IPS-20b (cell line): ENCODE data around the gene C10orf90.

Source experiments
- H3K27ac ChIP-seq: one replicate; pipeline ENCODE4 v1.5.1; 2013; ENCODE audit warnings: low read length
- H3K27me3 ChIP-seq: 2 replicates; pipeline ENCODE4 v1.6.1; 2013; ENCODE audit warnings: mild to moderate bottlenecking, low read length, inconsistent platforms; ENCODE audit not compliant: insufficient read depth
- H3K36me3 ChIP-seq: 2 replicates; pipeline ENCODE4 v1.6.1; 2013; ENCODE audit warnings: low read depth, mild to moderate bottlenecking, inconsistent platforms, low read length, moderate library complexity; ENCODE audit not compliant: insufficient read depth
- H3K4me1 ChIP-seq: 2 replicates; pipeline ENCODE4 v1.6.1; 2013; ENCODE audit warnings: mild to moderate bottlenecking, control low read depth, inconsistent platforms, low read length, moderate library complexity; ENCODE audit not compliant: insufficient read depth
- H3K4me3 ChIP-seq: 2 replicates; pipeline ENCODE4 v1.5.1; 2013; ENCODE audit warnings: mild to moderate bottlenecking, low read length, inconsistent platforms
- H3K9ac ChIP-seq: 2 replicates; pipeline ENCODE4 v1.6.1; 2013; ENCODE audit warnings: low read depth, mild to moderate bottlenecking, inconsistent platforms, low read length, moderate library complexity
- H3K9me3 ChIP-seq: 2 replicates; pipeline ENCODE4 v1.6.1; 2013; ENCODE audit warnings: mild to moderate bottlenecking, low read depth, low read length, inconsistent platforms; ENCODE audit not compliant: insufficient read depth

The C10orf90 gene

DNA sequence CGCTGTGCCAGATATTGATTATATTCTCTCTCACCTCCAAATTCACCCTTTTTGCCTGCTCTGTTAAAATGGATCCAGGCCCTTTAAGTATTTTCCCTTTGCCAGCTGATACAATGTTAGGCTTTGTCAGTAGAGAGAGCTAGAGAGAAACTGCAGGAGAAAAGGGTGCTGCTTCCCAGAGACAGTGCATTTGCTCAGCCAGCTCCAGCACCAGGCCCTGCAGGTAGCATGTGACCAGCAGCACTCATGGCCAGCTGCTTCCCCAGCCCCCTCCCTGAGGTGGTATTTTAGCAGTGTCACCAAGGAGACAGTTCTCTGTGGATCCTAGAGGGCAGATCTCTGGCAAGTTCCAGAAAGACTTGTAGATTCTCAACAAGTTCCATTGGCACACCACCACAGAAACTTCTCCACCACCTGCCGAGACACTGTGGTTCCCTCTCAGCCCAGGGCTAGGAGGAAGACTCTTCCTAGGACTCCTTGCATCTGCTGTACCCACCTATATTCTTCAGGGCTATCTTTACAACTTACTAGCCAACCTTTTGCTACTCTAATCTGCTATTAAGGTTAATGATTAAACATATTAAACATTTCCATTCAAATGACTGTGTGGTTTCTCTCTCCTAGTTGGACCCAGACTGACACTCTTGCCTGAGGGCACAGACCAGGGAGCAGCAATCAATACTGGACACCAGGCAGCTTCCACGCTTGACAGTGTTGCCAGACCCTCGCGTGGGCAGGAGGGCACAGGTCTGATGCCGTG, 246.6 kb downstream of the C10orf90 start:
- Histone ChIP-seq H3K27ac (no peak overlapping the region), H3K27me3 (no peaks in the 10 kb centered on the region), H3K4me1 (no peaks in the 10 kb centered on the region)

DNA sequence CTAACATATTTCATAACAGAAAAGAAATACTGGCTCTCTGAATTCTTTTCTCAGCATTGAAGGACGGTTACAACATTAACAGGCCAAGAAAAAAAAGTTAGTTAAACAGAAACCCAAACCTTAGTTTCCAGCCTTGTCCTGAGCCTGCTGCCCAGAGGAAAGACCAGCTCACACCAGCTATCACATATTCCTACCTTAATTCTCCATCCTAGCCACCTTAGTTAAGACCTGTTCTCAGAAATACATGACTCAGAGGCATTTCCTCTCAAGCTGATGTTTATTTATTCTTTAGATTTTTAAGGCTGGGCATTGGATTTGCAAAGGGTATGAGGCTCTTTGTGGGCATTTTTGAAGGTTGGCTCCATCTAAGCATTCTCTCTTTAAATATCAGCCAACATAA, 247.9 kb downstream of the C10orf90 start:
- no peak overlapping the region for H3K4me3 ChIP-seq
- H3K4me1 ChIP-seq: no peaks in the 10 kb centered on the region
- no peaks in the 10 kb centered on the region for H3K36me3 ChIP-seq
- H3K9me3 ChIP-seq: peaks cover 8% of the 10 kb centered on the region
- H3K9ac ChIP-seq: no peak overlapping the region
- no peaks in the 10 kb centered on the region for H3K27me3 ChIP-seq
- no peak overlapping the region for H3K27ac ChIP-seq

More for the DNA sequence above, 246.6 kb downstream of the C10orf90 start:
- Histone ChIP-seq H3K9ac (no peak overlapping the region), H3K9me3 (peaks cover 8% of the 10 kb centered on the region), H3K4me3 (no peak overlapping the region), H3K36me3 (no peaks in the 10 kb centered on the region)

DNA sequence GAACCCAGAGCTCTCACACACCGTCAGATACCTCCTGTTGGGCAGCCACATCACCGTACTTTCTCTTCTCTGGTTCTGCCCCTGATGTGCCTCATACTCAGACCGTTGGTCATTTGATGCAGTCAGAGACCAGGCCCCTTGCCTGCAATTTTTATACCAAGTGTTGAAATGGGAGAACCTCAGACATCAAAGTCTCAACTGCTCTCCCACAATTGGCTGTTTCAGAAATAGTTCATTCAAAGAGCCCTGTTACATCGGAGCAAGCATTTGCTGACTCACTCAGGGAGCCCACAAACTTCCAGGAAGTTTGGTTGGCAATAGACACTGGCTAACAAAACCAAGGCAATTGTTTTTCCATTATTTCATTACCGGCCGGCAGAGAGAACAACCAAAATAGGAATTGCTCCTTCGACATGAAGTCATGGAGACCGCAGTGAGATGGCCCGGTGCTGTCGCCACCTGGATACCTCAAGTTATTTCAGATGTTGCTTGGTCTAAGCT, 248.7 kb downstream of the C10orf90 start:
- Histone ChIP-seq H3K36me3 (no peaks in the 10 kb centered on the region), H3K4me3 (no peak overlapping the region), H3K9ac (no peak overlapping the region), H3K9me3 (peaks cover 8% of the 10 kb centered on the region), H3K4me1 (no peaks in the 10 kb centered on the region), H3K27ac (no peak overlapping the region), H3K27me3 (no peaks in the 10 kb centered on the region)

DNA sequence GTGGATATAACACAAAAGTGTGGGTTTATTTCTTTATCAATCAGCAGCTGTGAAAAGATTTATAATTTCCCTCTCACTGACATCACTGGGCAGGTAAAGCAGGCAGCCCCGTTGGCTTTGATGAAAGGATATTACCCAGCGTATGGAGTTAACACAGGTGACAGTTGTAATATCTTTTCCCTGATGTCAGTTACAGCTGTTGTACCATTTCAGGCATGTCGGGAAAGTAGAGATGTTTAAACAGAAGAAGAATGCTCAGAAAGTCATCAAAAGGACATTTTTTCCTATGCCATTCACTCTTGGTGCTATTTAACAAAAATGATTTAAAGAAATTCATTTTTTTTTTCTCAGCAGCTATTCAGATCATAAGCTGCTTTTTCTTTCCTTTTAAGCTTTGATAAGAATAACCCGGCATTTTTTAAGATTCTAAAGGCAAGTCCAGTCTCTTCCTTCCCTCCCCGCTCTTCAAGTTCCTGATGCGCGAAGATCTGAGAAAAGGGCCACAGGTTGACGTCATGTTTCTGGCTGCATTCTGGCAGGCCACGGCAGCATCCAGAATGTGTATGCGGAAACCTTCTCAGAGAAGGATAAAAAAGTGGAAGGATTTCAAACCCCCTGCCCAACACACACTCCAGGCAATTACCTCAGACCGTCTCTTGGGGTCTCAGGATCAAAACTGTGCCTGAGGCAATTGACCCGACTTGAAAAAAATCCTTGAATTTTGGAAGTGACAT, 249.8 kb downstream of the C10orf90 start:
- Histone ChIP-seq H3K27me3 (no peaks in the 10 kb centered on the region), H3K4me1 (no peaks in the 10 kb centered on the region), H3K4me3 (no peak overlapping the region), H3K9ac (no peak overlapping the region), H3K9me3 (peaks cover 8% of the 10 kb centered on the region), H3K27ac (no peak overlapping the region), H3K36me3 (no peaks in the 10 kb centered on the region)

DNA sequence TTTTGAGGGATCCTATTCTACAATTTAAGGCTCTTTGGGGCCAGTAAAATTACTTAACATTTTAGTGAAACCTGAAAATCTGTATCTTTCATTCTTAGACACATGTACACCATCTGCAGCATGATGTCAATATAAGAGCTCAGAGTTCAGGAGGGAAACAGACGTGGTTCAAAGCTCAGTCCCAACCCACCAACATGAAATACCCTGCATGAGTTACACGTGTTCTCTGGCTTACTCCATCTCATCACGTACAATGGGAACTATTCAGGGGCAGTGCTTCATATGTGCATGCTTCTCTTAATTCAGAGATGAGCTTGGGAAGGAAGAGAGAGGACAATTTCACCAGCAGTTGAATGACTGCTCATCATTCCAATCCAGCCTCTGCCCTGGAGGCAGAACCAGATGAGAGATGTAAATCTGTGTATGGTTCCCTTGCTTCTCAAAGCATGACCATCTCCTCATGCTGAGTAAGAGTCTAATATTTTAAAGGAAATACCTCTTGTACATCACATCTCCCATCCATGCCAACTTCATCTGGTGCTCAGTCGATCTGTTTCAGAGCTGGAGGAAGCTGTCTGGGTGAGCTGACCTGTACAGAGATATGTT, 253.2 kb downstream of the C10orf90 start:
- no peaks in the 10 kb centered on the region for H3K9me3 ChIP-seq
- no peak overlapping the region for H3K9ac ChIP-seq
- H3K27me3 ChIP-seq: no peaks in the 10 kb centered on the region
- H3K4me3 ChIP-seq: no peak overlapping the region
- no peak overlapping the region for H3K27ac ChIP-seq
- no peaks in the 10 kb centered on the region for H3K4me1 ChIP-seq
- H3K36me3 ChIP-seq: no peaks in the 10 kb centered on the region

DNA sequence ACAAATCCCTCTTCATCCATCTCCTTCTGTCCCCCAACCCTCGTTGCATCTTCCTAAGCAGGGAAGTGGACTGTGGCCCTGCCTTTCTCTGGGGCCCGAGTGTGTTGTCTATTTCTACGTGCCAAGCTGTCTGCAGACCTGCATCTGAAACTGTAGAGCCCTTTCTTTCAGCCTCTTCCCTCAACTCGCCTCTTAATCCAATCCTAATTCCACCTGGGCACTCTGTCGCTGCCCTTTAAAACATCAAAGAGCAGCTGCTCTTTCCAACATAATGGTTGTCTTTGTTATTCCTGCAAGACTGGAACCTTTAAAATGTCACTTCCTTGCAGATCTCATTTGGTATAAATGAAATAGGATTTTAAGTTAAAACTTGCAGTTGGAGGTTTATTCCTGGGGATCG, 260.7 kb downstream of the C10orf90 start:
- Histone ChIP-seq H3K36me3 (no peaks in the 10 kb centered on the region), H3K27me3 (no peaks in the 10 kb centered on the region), H3K9me3 (no peaks in the 10 kb centered on the region), H3K27ac (no peak overlapping the region), H3K4me1 (0 out of 2 replicates have a peak, but pooled peaks cover 4% of the 10 kb centered on the region), H3K4me3 (no peak overlapping the region), H3K9ac (no peak overlapping the region)

DNA sequence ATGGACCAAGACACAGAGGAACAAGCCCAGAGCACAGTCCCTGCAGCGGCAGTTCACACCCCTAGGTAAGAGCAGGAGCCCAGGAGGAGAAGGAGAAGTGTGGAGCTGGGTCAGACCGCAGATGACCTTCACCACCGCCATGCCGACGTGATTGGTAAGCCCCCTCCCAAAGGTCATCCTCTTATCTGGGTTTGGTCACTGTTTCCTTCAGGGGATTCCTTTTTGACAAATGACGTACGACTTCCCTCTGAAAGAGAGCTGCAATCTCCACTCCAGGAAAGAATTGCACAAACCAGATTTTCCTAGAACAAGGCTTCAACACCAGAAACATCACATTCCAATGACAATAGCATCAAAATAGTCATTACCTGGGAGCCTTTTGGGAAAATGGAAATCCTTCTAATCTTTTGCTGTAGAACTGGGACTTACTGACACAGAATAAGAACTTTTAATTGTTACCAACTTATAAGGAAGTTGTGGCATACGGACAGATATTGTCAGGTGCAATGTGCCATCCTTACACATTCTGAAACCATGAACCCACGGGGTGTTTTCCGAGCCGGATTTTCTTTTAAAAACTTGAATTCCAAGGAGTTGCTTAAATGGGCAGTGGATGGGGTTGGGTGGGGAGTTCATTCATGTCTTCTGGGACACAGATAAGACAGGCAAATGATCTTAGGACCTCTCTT, 261.4 kb downstream of the C10orf90 start:
- H3K9me3 ChIP-seq: no peaks in the 10 kb centered on the region
- H3K36me3 ChIP-seq: no peaks in the 10 kb centered on the region

DNA sequence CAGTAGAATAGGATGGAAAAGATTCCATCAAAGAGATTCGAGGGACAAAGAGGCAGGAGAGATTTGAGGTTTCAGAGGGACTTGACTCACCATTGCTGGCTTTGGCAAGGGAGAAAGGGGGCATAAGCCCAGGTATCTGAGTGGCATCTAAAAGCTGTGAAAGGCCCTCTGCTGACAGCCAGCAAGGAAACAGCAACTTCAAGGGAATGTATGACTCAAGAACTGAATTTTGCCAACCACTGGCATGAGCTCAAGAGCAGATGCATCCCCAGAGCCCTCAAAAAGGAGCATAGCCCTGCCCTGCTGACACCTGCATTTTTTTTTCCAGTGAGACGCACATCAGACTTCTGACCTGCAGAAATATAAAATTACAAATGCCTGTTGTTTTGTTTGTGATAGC, 262.7 kb downstream of the C10orf90 start:
- Histone ChIP-seq H3K27me3 (no peaks in the 10 kb centered on the region), H3K9ac (no peak overlapping the region), H3K9me3 (no peaks in the 10 kb centered on the region), H3K4me3 (no peak overlapping the region), H3K4me1 (0 out of 2 replicates have a peak, but pooled peaks cover 4% of the 10 kb centered on the region), H3K27ac (no peak overlapping the region), H3K36me3 (no peaks in the 10 kb centered on the region)

More for the DNA sequence above, 261.4 kb downstream of the C10orf90 start:
- Histone ChIP-seq H3K9ac (no peak overlapping the region), H3K27me3 (no peaks in the 10 kb centered on the region), H3K4me1 (0 out of 2 replicates have a peak, but pooled peaks cover 4% of the 10 kb centered on the region), H3K4me3 (no peak overlapping the region), H3K27ac (no peak overlapping the region)

DNA sequence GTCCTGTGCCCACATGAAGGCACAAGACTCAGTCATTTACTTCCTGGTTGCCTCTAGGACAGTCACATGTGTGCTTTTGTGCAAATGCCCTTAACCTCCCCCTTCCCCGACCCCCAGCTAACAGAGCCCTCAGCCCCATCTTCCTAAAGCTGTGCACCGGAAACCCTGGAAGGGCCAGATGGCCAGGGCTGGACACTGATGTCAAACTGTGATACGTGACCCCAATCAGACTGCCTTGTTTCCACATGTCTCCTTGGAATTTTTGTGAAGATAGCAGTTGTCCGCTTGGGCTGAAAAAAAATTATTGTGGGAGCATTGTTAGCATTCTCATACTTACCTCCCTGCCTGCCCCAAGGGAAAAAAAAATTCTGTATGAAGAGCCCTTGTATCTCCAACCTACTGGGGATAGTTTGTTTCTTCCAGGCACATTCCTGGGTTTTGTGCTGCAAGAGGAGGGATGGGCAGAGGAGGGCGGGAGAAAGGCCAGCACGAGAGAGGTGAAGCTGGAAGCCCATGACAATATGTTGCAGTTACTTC, 265.2 kb downstream of the C10orf90 start:
- Histone ChIP-seq H3K36me3 (no peaks in the 10 kb centered on the region), H3K4me3 (no peak overlapping the region), H3K4me1 (0 out of 2 replicates have a peak, but pooled peaks cover 4% of the 10 kb centered on the region), H3K27ac (no peak overlapping the region), H3K9me3 (no peaks in the 10 kb centered on the region), H3K27me3 (no peaks in the 10 kb centered on the region), H3K9ac (no peak overlapping the region)

DNA sequence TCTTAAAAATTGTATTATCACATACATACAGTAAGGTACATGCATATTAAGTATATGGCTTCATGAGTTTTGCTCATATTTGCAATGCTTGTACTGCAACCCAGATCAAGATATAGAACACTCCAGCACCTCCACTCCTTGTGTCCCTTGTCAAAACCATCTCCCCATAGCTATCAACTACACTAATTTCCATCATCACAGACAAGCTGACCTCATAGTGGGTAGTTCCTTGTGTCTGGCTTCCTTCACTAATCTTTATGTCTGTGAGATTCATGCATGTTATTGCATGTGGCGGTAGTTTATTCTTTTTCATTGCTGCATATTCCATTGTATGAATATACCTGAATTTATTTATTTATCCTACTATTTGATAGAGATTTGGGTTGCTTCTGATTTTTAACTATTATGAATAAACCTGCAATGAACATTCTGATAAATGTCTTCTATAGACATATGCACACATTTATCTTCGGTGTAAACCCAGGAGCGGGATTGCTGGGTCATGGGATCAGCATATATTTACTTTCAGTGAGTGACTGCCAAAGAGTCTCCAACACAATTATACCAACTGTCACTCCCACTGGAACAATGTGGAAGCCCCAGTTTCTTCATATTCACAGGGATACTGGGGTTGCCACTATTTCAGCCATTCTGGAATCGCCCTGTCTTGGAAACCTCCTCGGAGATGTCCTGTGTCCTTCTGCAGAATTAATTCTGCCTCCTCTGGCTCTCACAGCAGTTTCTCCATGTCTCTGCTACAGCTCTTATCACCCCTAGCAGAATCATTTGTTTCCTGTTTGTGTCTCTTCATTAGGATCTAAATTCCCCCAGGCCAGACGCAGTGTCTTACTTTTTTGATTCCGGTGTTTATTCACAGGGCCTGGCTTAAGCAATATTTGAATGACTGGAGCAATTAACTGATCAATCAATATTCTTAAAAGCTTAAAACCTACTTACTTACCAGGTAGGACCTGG, 267.5 kb downstream of the C10orf90 start:
- no peaks in the 10 kb centered on the region for H3K36me3 ChIP-seq
- no peak overlapping the region for H3K27ac ChIP-seq
- H3K4me1 ChIP-seq: no peaks in the 10 kb centered on the region
- H3K27me3 ChIP-seq: no peaks in the 10 kb centered on the region
- H3K9me3 ChIP-seq: no peaks in the 10 kb centered on the region
- no peak overlapping the region for H3K4me3 ChIP-seq
- no peak overlapping the region for H3K9ac ChIP-seq
